DMS 273 treated with DMSO at 0.1 percent for 48 hours (cell line): ENCODE results near the gene LRRC37B.
A peak's percentile ranks its signal among the peaks of the same experiment; 100 is the strongest.
"Not testable (repeated sequence)": the region's sequence is repeated elsewhere in the genome, so short reads cannot be mapped to it uniquely, and the experiment has no call there.

ENCODE experiments used
- DNase-seq: peaks from one replicate; lab custom pipeline; 2025; lab: John Stamatoyannopoulos, UW

Gene LRRC37B

DNA sequence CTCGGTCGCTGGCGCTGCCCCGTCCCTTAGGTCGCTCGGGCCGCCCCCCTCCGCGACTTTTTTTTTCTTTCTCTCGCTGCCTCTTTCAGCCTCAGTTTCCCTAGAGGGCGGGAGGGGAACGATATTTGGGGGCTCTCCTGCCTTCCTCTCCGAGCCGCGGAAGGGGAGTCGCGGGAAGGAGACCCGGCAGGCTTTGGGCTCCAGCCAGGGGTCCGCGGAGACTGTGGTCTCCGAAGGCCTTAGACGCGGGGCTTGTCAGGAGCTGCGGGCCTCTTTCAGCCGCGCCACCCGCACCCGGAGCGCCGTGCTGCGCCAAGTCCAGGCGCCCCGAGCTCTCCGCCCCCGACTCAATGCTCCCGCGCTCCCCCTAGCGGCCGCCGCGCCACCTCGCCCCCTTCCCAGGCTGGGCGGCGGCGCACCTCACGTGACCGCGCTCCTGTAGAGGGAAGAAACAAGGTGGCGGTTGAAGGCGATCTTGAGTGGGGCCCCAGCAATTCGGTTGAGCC lies at the start of gene LRRC37B:
LRRC37B (plus strand) TSS at position 427 of the 506 bp plus-strand sequence. CDS start 14,010 bp downstream, outside the sequence.
- DNase-seq = peak; percentile 52

- not testable (repeated sequence) for DNase-seq
Observed at GRCh38 chr17:31964131-31964530, 43.1 kb upstream of the LRRC37B start.

- DNase-seq = no peak
Observed at GRCh38 chr17:31967648-31968047, 39.5 kb upstream of the LRRC37B start.

DNA sequence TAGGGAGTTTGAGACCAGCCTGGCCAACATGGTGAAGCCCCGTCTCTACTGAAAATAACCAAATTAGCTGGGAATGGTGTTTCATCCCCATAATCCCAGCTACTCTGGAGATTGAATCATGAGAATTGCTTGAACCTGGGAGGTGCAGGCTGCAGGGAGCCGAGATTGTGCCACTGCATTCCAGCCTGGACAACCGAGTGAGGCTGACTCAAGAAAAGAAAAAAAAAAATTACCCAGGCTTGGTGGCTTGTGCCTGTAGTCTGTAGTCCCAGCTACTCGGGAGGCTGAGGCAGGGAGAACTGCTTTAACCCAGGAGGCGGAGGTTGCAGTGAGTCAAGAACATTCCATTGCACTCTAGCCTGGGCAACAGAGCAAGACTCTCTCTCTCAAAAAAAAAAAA lies 36.8 kb upstream of the LRRC37B start:
- not testable (repeated sequence) for DNase-seq

DNA sequence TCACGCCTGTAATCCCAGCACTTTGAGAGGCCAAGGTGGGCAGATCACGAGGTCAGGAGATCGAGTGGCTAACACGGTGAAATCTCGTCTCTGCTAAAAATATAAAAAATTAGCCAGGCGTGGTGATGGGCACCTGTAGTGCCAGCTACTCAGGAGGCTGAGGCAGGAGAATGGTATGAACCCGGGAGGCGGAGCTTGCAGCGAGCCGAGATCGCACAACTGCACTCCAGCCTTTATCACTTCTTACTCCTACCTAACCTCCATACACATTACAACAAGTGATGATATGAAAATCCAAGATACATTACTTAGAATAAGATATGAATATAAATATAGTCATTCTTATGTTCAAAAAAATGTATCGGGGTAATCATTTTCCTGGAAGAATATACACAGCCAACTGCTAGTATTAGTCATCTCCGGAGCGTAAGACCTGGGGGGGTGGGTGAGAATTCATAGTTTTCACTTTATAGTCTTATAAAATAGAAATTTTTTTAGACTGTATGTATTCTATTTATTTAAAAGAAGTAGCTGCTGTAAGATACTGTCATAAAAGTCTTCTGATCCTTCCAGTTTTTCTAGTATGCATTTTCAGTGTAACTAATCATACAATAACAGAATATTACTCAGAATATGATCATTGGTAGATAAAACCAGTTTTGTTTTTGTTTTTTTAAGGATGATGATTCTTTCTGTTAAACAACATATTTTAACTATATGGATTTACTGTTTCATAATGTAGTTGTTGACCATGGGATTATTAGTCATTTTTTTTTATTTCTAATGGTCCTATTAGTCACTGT lies 32.7 kb upstream of the LRRC37B start:
- not testable (repeated sequence) for DNase-seq

DNA sequence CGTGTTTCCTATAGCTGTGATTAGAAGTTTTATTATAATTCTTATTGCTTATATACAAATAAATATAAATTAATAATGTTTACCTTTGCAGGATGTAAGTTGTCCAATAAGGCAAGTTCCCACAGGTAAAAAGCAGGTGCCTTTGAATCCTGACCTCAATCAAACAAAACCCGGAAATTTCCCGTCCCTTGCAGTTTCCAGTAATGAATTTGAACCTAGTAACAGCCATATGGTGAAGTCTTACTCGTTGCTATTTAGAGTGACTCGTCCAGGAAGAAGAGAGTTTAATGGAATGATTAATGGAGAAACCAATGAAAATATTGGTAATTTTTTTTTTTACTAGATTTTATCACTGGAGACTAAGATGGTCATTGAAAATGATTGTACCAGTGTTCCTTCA lies 31.8 kb upstream of the LRRC37B start:
- not testable (repeated sequence) for DNase-seq

DNA sequence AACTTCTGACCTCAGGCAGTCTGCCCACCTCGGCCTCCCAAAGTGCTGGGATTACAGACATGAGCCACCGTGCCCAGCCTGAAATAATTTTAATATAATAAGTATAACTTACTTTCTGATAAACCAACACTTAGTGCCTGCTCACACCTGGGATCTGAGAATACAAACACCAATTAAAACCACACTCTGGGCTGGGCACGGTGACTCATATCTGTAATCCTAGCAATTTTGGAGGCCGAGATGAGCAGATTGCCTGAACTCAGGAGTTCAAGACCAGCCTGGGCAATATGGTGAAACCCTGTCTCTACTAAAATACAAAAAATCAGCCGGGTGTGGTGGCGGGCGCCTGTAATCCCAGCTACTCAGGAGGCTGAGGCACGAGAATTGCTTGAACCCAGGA lies 15.4 kb upstream of the LRRC37B start:
- not testable (repeated sequence) for DNase-seq

GRCh38 chr17:31997005-31997404 lies 10.2 kb upstream of the LRRC37B start:
- no peak for DNase-seq

DNA sequence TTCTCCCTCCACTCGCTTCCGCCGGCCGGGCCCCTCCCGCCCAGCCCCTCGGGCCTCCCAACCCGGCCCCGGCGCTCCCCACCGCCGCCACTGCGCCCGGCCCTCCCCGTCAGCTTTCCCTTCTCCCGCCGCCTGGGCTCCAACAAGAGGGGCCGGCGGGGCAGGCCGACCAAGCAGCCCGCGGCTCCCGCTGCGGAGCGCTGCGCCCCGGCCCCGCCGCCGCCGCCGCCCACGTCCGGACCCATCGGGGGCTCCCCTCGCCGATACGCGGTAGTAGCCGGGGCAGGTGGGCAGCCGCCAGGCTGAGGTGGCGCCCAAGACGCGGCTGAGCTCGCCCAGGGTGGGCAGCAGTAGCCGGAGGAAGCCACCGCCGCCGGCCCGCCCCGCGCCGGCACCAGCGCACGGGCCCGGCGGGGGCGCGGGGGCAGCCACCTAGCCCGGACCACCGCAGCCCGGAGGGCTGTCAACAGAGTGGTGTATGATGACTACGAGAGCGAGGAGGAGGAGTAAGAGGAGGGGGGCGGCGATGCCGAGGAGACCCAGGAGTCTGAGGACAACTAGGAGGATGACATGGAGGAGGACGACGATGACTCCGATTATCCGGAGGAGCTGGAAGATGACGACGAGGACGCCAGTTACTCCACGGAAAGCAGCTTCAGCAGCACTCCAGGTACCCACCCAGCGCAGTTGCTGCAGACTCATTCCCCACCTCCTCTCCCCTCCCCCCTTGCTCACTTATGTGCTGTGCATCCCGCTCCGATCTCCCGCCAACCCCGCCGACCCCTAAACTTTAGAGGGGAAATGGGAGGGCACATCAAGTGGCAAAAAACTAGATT lies 498 bp downstream of the LRRC37B start:
- DNase-seq = no peak

GRCh38 chr17:32009262-32009542 lies 2.0 kb downstream of the LRRC37B start:
- no peak for DNase-seq

GRCh38 chr17:32010114-32010513 lies 2.9 kb downstream of the LRRC37B start:
- no peak for DNase-seq

- no peak for DNase-seq
Observed at GRCh38 chr17:32015245-32016013, 8.2 kb downstream of the LRRC37B start.

GRCh38 chr17:32016231-32016630 lies 9.0 kb downstream of the LRRC37B start:
- DNase-seq = no peak

GRCh38 chr17:32019228-32019627 lies 12.0 kb downstream of the LRRC37B start:
- no peak for DNase-seq

GRCh38 chr17:32020943-32021614 lies 13.9 kb downstream of the LRRC37B start:
- DNase-seq = no peak

- no peak for DNase-seq
Observed at GRCh38 chr17:32021615-32021955, 14.4 kb downstream of the LRRC37B start.

GRCh38 chr17:32022554-32022953 lies 15.4 kb downstream of the LRRC37B start:
- not testable (repeated sequence) for DNase-seq

DNA sequence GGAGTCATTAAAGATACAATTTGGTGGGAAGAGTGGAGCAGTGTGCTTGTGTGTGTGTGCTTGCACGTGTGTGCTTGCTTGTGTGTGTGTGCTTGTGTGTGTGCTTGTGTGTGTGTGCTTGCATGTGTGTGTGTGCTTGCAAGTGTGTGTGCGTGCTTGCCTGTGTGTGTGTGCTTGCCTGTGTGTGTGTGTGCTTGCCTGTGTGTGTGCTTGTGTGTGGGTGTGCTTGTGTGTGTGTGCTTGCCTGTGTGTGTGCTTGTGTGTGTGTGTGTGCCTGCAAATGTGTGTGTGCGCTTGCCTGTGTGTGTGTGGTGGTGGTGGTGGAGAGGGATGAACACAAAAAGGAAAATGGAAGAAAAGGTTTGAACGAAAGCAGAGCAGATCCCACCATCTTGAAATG lies 20.1 kb downstream of the LRRC37B start:
- DNase-seq = not testable (repeated sequence)

DNA sequence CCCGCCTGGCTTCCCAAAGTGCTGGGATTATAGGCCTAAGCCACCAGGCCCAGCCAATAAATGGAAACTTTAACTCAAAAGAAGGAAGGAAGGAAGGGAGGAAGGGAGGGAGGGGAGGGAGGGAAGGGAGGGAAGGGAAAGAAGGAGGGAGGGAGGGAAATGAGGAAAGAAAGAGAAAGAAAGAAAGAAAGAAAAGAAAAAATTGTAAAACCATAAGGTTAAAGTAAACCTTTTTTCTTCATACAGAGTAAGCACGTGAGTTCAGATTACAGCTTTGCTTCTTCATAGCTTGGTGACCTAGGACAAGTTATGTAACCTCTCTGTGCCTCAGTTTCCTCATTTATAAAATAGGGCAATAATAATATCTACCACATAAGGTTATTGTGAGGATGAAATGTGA lies 26.0 kb downstream of the LRRC37B start:
- no peak for DNase-seq

- not testable (repeated sequence) for DNase-seq
Observed at GRCh38 chr17:32033812-32034211, 26.6 kb downstream of the LRRC37B start.

GRCh38 chr17:32040246-32040645 lies 33.1 kb downstream of the LRRC37B start:
- not testable (repeated sequence) for DNase-seq
